Osteoblast (primary cell): ENCODE data around the gene SERPINH1. TPM values are rescaled to one million over a fixed set of nuclear protein-coding genes. Genes with fewer than 3 reads are reported as not detected.

Experiments
- DNase-seq: peaks from one replicate; pipeline ENCODE4 v3.0.0; 2011; ENCODE audit warnings: low spot score, mixed read lengths; ENCODE audit not compliant: insufficient read length; ENCODE audit errors: missing footprints
- H2AFZ ChIP-seq: 2 replicates; pipeline ENCODE4 v1.6.0; 2011; ENCODE audit warnings: mild to moderate bottlenecking, low read length
- H3K27ac ChIP-seq: 2 replicates; pipeline ENCODE4 v1.5.1; 2011; ENCODE audit warnings: mild to moderate bottlenecking, low read depth, low read length, moderate library complexity
- H3K27me3 ChIP-seq: 2 replicates; pipeline ENCODE4 v1.6.0; 2012; ENCODE audit warnings: mild to moderate bottlenecking, control low read depth, inconsistent platforms, low read length, moderate library complexity; ENCODE audit not compliant: insufficient read depth
- H3K36me3 ChIP-seq: 2 replicates; pipeline ENCODE4 v1.5.1; 2011; ENCODE audit warnings: mild to moderate bottlenecking, low read length, control low read depth, moderate library complexity; ENCODE audit not compliant: insufficient read depth
- H3K4me1 ChIP-seq: 2 replicates; pipeline ENCODE4 v1.5.1; 2011; ENCODE audit warnings: mild to moderate bottlenecking, low read length, control low read depth, moderate library complexity; ENCODE audit not compliant: insufficient read depth
- H3K4me2 ChIP-seq: 2 replicates; pipeline ENCODE4 v1.6.0; 2011; ENCODE audit warnings: mild to moderate bottlenecking, low read length; ENCODE audit not compliant: insufficient read depth
- H3K4me3 ChIP-seq: fragments of 200-600 bp; sonication (generic); 3 replicates; pipeline ENCODE4 v1.5.1; 2012; ENCODE audit warnings: mild to moderate bottlenecking, low read length, inconsistent platforms; ENCODE audit not compliant: insufficient read depth
- H3K79me2 ChIP-seq: 2 replicates; pipeline ENCODE4 v1.6.0; 2012; ENCODE audit warnings: mild to moderate bottlenecking, low read length, control low read depth, inconsistent platforms; ENCODE audit not compliant: insufficient read depth
- H3K9me3 ChIP-seq: 2 replicates; pipeline ENCODE4 v1.5.1; 2011; ENCODE audit warnings: low read depth, low read length, control low read depth
- H4K20me1 ChIP-seq: 2 replicates; pipeline ENCODE4 v1.6.0; 2012; ENCODE audit warnings: mild to moderate bottlenecking, low read length, control low read depth; ENCODE audit not compliant: insufficient read depth
- CTCF ChIP-seq: IDR thresholded peaks from 2 replicates; pipeline ENCODE4 v1.5.1; 2011; ENCODE audit warnings: mild to moderate bottlenecking, low read depth, low read length, moderate library complexity; ENCODE audit errors: extremely low read depth
- total RNA-seq: library from RNA; depleted of rRNA; stranded (reverse); fragments of >200 nt; gene quantifications from 2 replicates; pipeline ENCODE4 v1.2.3, GENCODE V29; 2012

The SERPINH1 gene
- 1,145 and 1,318 TPM in 2 replicates for total RNA-seq

- Histone ChIP-seq H3K79me2 (peaks cover 52% of the 10 kb centered on the region), H3K36me3 (peaks cover 28% of the 10 kb centered on the region), H4K20me1 (peaks cover 39% of the 10 kb centered on the region), H3K4me1 (peaks cover 75% of the 10 kb centered on the region), H3K27ac (peak within 1 kb of the TSS; percentile 98), H3K27me3 (no peaks in the 10 kb centered on the region), H3K4me3 (peak within 1 kb of the TSS; percentile 98), H2AFZ (peak within 1 kb of the TSS; percentile 55), H3K9me3 (no peaks in the 10 kb centered on the region), H3K4me2 (peak within 1 kb of the TSS; percentile 88)
- no peak for TF ChIP-seq CTCF
- DNase-seq: peak; percentile 97
Observed at GRCh38 chr11:75562048-75562835, at the start of gene SERPINH1. Gene SERPINH1, plus strand, starts transcription at chr11:75562253. Its CDS starts 4,097 bp downstream, at chr11:75566350.

GRCh38 chr11:75513250-75513649, 48.8 kb upstream of the SERPINH1 start:
- Histone ChIP-seq H3K79me2 (no peaks in the 10 kb centered on the region), H3K27ac (no peak overlapping the region), H3K27me3 (no peaks in the 10 kb centered on the region), H4K20me1 (peaks cover 18% of the 10 kb centered on the region), H3K36me3 (no peaks in the 10 kb centered on the region), H2AFZ (no peak overlapping the region), H3K9me3 (no peaks in the 10 kb centered on the region), H3K4me2 (no peak overlapping the region), H3K4me3 (no peak overlapping the region), H3K4me1 (peaks cover 7% of the 10 kb centered on the region)
- TF ChIP-seq CTCF: no peak
- DNase-seq: peak; percentile 98

- Histone ChIP-seq H3K9me3 (no peaks in the 10 kb centered on the region), H3K79me2 (no peaks in the 10 kb centered on the region), H3K27me3 (no peaks in the 10 kb centered on the region), H3K4me1 (peaks cover 7% of the 10 kb centered on the region), H3K4me2 (no peak overlapping the region), H4K20me1 (peaks cover 18% of the 10 kb centered on the region), H3K4me3 (no peak overlapping the region), H2AFZ (no peak overlapping the region), H3K36me3 (no peaks in the 10 kb centered on the region), H3K27ac (no peak overlapping the region)
- no peak for TF ChIP-seq CTCF
- peak; percentile 32 for DNase-seq
Observed at GRCh38 chr11:75514596-75514995, 47.5 kb upstream of the SERPINH1 start.

GRCh38 chr11:75516140-75516539, 45.9 kb upstream of the SERPINH1 start:
- Histone ChIP-seq H3K4me1 (peaks cover 15% of the 10 kb centered on the region), H3K27ac (no peak overlapping the region), H4K20me1 (peaks cover 16% of the 10 kb centered on the region), H3K4me2 (no peak overlapping the region), H3K36me3 (no peaks in the 10 kb centered on the region), H3K27me3 (no peaks in the 10 kb centered on the region), H2AFZ (no peak overlapping the region), H3K79me2 (no peaks in the 10 kb centered on the region), H3K4me3 (no peak overlapping the region), H3K9me3 (no peaks in the 10 kb centered on the region)
- TF ChIP-seq CTCF: no peak
- DNase-seq: no peak
